ENCODE results near the gene ULBP1. TPM values are rescaled to one million over a fixed set of nuclear protein-coding genes. Genes with fewer than 3 reads are reported as not detected.
"Not testable (repeated sequence)": the region's sequence is repeated elsewhere in the genome, so short reads cannot be mapped to it uniquely, and the experiment has no call there.

The ULBP1 gene
- total RNA-seq, 5 donors from 2014 or later (not counting 1 experiment from before 2014, with no cell fraction given): 0.13 to 0.23 (median 0.14) TPM; not detected in 1

DNA sequence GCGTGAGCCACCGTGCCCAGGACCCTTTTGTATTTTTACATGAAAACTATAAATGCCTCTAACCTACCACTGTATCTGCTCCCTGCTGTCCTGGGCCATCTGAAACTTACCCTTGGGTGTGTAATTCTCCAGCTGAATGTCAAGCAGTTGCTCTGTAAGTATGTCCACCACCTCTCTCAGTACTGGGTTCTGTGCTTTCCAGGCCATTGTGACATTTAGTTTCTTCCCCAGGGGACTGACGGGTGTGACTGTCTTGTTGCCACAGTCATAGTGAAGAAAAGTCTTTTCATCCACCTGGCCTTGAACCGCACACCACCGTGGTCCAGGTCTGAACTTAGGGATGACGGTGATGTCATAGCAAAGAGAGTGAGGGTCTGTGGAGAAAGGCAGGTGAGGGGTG, 58.1 kb downstream of the ULBP1 start:
- H3K36me3 Mint-ChIP-seq, POLR2A ChIA-PET: not testable (repeated sequence)

More for the DNA sequence above, 58.1 kb downstream of the ULBP1 start:
- H3K27ac ChIP-seq (ENCODE audit: low read length); H3K27ac Mint-ChIP-seq; DNase-seq; H3K4me3 Mint-ChIP-seq; H3K36me3 ChIP-seq (ENCODE audit: control insufficient read depth in 2 of 2, extremely low read depth in 1 of 2, insufficient read depth in 1 of 2, low read length in 1 of 2); H3K4me3 ChIP-seq (ENCODE audit: control insufficient read depth in 1 of 2, extremely low read depth in 1 of 2, low read length in 1 of 2); H3K9me3 Mint-ChIP-seq; CTCF ChIA-PET; ATAC-seq (replicated peaks in 1 of 4); H3K9me3 ChIP-seq: not testable (repeated sequence)
- Histone ChIP-seq H3K27me3 (replicated peaks in 1 of 2; ENCODE audit: control insufficient read depth in 2 of 2, extremely low read depth in 1 of 2, insufficient read depth in 2 of 2, low read length in 1 of 2) (peaks cover 9 to 39% of the 10 kb centered on the region in 2 experiments), H3K4me1 (ENCODE audit: control insufficient read depth in 1 of 2, extremely low read depth in 1 of 2, insufficient read depth in 2 of 2, low read length in 2 of 2) (peaks cover 0 to 12% of the 10 kb centered on the region in 2 experiments)
- no CpG with 5 or more reads among the region's 6 CpGs for WGBS (ENCODE audit: insufficient coverage)
- Mint-ChIP-seq H3K4me1 (peaks cover 9 to 13% (median 10%) of the 10 kb centered on the region in 3 donors), H3K27me3 (peaks cover 55 to 64% of the 10 kb centered on the region in 2 donors)

Other genes starting within 250 kb of the ULBP1 start
- 10 to 100 TPM; 38.0 to 43.3 (median 39.2) TPM for gene LATS1, start 245.8 kb upstream of the ULBP1 start, total RNA-seq
- 10 to 100 TPM; 14.6 to 53.5 (median 46.0) TPM for gene NUP43, start 217.4 kb upstream of the ULBP1 start, total RNA-seq
- gene PCMT1, start 214.2 kb upstream of the ULBP1 start, total RNA-seq: 10 to 100 TPM; 33.9 to 63.1 (median 53.1) TPM
- 1 to 10 TPM in 4 of 5 donors, not detected in 1; 2.1 to 4.3 (median 2.7) TPM for gene LRP11, start 99.6 kb upstream of the ULBP1 start, total RNA-seq
- not detected for gene RAET1E, start 65.8 kb upstream of the ULBP1 start, total RNA-seq
- not detected for gene RAET1G, start 40.8 kb upstream of the ULBP1 start, total RNA-seq
- gene ULBP2, start 21.9 kb upstream of the ULBP1 start, total RNA-seq: 1 to 10 TPM in 2 of 5 donors, under 1 TPM in 1, not detected in 2; 0.20 to 3.9 (median 1.6) TPM
- gene RAET1L, start 61.6 kb downstream of the ULBP1 start, total RNA-seq: not detected
- 1 to 10 TPM in 2 of 5 donors, under 1 TPM in 3; 0.35 to 1.3 (median 0.79) TPM for gene ULBP3, start 105.2 kb downstream of the ULBP1 start, total RNA-seq
- gene PPP1R14C, start 179.1 kb downstream of the ULBP1 start, total RNA-seq: not detected

Measured in T-cell (primary cell).